Measurements from ENCODE around the gene WWTR1. TPM values are rescaled to one million over a fixed set of nuclear protein-coding genes. Genes with fewer than 3 reads are reported as not detected.

WWTR1 gene
- total RNA-seq, 1 donor from 2014 or later = 42.1 TPM

DNA sequence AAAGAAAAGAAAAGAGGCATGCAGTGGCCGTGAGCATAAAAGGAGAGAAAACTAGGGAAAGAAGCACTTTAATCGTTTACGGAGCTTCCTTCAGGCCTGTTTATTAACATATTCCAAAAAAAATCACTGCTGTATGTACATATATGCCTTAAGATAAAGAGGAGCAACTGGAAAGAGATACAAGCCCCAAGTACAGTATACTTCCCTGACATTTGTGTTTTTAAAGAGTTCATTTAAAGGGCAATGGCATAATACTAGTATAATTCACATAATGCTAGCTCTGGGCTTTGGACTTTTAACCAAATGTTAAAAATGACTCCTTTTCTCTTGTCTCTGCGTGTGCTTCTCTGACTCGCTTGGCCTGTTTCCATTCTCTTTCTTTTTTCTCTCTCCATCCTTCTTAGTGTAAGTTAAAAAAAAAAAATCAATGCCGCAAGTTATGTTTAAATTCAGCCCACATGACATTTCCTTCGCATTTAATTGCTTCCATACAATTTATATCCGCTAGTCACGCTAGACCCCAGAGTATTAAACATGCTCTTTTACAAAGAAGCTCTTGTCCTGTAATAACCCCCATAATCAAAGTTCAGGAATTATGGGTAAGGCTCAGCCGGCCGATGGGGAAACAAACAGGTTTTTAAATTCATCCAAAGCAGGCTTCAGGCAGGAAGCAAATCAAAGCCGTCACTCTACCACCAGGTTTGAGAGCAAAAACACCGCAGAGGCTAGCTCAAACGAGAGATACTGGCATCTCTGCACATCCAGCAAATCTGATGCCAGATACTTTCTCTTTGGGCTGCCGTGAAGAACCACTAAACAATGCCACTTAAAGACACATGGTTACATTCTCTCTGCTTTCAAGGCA, 19.4 kb downstream of the WWTR1 start:
- TF ChIP-seq, protein P1, sequence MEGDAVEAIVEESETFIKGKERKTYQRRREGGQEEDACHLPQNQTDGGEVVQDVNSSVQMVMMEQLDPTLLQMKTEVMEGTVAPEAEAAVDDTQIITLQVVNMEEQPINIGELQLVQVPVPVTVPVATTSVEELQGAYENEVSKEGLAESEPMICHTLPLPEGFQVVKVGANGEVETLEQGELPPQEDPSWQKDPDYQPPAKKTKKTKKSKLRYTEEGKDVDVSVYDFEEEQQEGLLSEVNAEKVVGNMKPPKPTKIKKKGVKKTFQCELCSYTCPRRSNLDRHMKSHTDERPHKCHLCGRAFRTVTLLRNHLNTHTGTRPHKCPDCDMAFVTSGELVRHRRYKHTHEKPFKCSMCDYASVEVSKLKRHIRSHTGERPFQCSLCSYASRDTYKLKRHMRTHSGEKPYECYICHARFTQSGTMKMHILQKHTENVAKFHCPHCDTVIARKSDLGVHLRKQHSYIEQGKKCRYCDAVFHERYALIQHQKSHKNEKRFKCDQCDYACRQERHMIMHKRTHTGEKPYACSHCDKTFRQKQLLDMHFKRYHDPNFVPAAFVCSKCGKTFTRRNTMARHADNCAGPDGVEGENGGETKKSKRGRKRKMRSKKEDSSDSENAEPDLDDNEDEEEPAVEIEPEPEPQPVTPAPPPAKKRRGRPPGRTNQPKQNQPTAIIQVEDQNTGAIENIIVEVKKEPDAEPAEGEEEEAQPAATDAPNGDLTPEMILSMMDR (IDR thresholded peaks at IDR 0.05; ENCODE audit: insufficient read depth, low read length, poor library complexity, severe bottlenecking) = no peak
- Histone ChIP-seq H3K27me3 (ENCODE audit: control insufficient read depth, insufficient read depth, low read length) (no peaks in the 10 kb centered on the region), H3K36me3 (ENCODE audit: control insufficient read depth, insufficient read depth, low read length) (no peaks in the 10 kb centered on the region), H3K4me3 (ENCODE audit: low read depth, low read length) (no peak overlapping the region)
- DNase-seq (ENCODE audit: low read depth) = no peak

DNA sequence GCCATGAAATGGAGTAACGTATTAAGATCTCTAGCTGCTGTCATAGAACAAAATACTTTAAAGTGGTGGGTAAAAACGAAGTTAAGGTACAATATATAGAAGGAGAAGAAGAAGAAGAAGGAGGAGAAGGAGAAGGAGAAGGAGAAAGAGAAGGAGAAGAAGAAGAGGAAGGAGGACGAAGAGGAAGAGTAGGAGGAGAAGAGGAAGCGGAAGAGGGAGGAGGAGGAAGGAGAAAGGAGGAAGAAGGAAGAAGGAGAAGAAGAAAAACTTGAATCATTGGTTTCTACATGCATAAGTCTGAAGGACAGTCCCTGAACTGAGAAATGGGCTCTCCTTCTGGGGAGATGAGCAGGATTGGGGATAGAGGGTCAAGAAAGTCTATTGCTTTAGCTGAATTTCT, 22.4 kb downstream of the WWTR1 start:
- DNase-seq (ENCODE audit: low read depth) = no peak
- Histone ChIP-seq H3K36me3 (ENCODE audit: control insufficient read depth, insufficient read depth, low read length) (no peaks in the 10 kb centered on the region), H3K4me3 (ENCODE audit: low read depth, low read length) (no peak overlapping the region), H3K27me3 (ENCODE audit: control insufficient read depth, insufficient read depth, low read length) (no peaks in the 10 kb centered on the region)
- TF ChIP-seq, protein P1 (IDR thresholded peaks at IDR 0.05; ENCODE audit: insufficient read depth, low read length, poor library complexity, severe bottlenecking) = no peak

DNA sequence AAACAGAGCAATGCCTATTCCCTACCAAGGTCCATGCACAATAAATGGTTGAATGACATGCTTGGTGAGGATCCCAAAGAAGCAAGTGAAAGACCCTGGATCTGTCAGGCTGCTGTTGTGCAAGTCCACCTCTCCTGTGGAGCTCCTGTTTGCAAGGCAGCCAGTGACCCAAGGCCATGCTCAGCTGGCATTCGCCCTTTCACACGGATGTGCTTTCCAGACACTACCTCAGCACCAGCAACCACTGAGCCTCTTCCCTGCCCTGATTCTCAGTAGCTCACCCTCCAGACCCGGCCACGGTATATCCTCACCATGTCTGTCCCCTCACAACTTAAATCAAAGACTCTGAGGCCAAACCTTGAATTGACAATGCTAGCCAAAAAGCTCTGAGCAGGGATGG, 23.3 kb downstream of the WWTR1 start:
- Histone ChIP-seq H3K36me3 (ENCODE audit: control insufficient read depth, insufficient read depth, low read length) (no peaks in the 10 kb centered on the region), H3K4me3 (ENCODE audit: low read depth, low read length) (no peak overlapping the region), H3K27me3 (ENCODE audit: control insufficient read depth, insufficient read depth, low read length) (no peaks in the 10 kb centered on the region)
- no peak for DNase-seq (ENCODE audit: low read depth)
- TF ChIP-seq, protein P1 (IDR thresholded peaks at IDR 0.05; ENCODE audit: insufficient read depth, low read length, poor library complexity, severe bottlenecking) = no peak

DNA sequence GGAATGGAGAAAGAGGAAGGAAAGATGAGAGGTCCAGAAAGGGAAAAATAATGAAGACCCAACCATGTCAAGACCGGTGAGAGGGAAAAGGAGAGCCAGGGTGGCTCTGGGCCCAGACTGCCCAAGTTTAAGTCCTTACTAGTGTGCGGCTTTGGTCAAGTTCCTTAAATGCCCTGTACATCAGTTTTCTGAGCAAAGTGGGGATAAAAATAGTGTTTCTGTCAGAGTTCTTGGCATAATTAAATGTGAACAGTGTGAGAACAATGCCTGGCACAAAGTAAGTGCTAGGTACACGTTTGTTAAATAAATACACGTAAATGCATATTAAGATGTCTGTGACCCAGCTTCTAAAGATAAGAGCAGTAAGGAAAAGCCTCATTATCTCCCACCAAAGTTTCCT, 23.8 kb downstream of the WWTR1 start:
- H3K36me3 ChIP-seq (ENCODE audit: control insufficient read depth, insufficient read depth, low read length) = no peaks in the 10 kb centered on the region
- H3K4me3 ChIP-seq (ENCODE audit: low read depth, low read length) = no peak overlapping the region
- TF ChIP-seq, protein P1 (IDR thresholded peaks at IDR 0.05; ENCODE audit: insufficient read depth, low read length, poor library complexity, severe bottlenecking) = no peak
- no peak for DNase-seq (ENCODE audit: low read depth)
- H3K27me3 ChIP-seq (ENCODE audit: control insufficient read depth, insufficient read depth, low read length) = no peaks in the 10 kb centered on the region

DNA sequence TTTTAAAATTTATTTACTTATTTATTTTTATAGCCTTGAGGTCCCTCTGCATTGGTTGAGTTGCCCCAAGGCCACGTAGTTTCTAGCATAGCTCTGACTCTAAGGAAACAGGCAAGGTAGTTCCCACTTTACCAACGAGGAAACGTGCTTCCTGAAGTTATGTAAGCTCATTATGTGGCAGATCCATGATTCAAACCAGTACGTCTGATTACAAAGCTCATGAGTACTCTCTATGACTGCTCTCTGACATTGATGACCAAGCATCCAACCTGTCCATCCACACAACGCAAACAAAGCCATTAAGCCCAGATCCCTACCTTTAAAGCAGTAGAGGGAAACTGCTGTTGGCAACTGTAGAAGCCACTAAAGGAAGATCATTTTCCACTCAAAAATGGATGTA, 25.6 kb downstream of the WWTR1 start:
- DNase-seq (ENCODE audit: low read depth) = no peak
- TF ChIP-seq, protein P1 (IDR thresholded peaks at IDR 0.05; ENCODE audit: insufficient read depth, low read length, poor library complexity, severe bottlenecking) = no peak
- H3K4me3 ChIP-seq (ENCODE audit: low read depth, low read length) = no peak overlapping the region
- H3K27me3 ChIP-seq (ENCODE audit: control insufficient read depth, insufficient read depth, low read length) = no peaks in the 10 kb centered on the region
- no peaks in the 10 kb centered on the region for H3K36me3 ChIP-seq (ENCODE audit: control insufficient read depth, insufficient read depth, low read length)

DNA sequence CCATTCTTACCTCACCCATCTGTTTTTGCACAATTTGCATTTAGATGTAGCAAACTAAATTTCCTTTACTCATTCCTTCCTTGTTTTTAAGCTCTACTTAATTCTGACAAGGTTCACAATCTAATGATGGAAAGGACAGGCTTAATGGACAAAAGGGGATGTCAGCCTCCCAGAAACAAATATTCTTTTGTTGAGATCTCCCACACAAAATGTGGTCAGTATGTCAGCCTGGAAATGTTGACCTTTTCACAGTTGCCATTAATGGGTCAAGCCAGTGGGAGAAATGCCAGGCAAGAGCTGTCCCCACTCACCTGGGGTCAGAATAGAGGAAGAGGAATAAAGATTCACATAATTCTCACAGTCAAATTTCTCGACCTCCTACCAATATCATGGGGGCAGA, 27.0 kb downstream of the WWTR1 start:
- TF ChIP-seq, protein P1 (IDR thresholded peaks at IDR 0.05; ENCODE audit: insufficient read depth, low read length, poor library complexity, severe bottlenecking) = no peak
- Histone ChIP-seq H3K36me3 (ENCODE audit: control insufficient read depth, insufficient read depth, low read length) (no peaks in the 10 kb centered on the region), H3K4me3 (ENCODE audit: low read depth, low read length) (no peak overlapping the region), H3K27me3 (ENCODE audit: control insufficient read depth, insufficient read depth, low read length) (no peaks in the 10 kb centered on the region)
- DNase-seq (ENCODE audit: low read depth) = no peak
